Measurements from ENCODE around the gene CACNA1C.

CACNA1C gene

GRCh38 chr12:2378835-2379330, 326.1 kb downstream of the CACNA1C start:
- no peak overlapping the region for H3K27ac ChIP-seq (ENCODE audit: low read depth, low read length)
- TF ChIP-seq EZH2phosphoT487 (IDR thresholded peaks at IDR 0.05; ENCODE audit: borderline replicate concordance, low read length) (no peak), CTCF (IDR thresholded peaks at IDR 0.05; ENCODE audit: low read depth, low read length, poor library complexity, severe bottlenecking) (no peak)
- H3K27me3 ChIP-seq (ENCODE audit: control insufficient read depth, low read length): peaks cover 2% of the 10 kb centered on the region; the same call in 1 of the 2 replicates

GRCh38 chr12:2380946-2381345, 328.2 kb downstream of the CACNA1C start:
- no peaks in the 10 kb centered on the region for H3K9me3 ChIP-seq (ENCODE audit: control insufficient read depth, insufficient read depth, low read length)
- no peak overlapping the region for H3K4me3 ChIP-seq (ENCODE audit: low read length)
- no peaks in the 10 kb centered on the region for H4K20me1 ChIP-seq (ENCODE audit: control insufficient read depth, insufficient read depth, low read depth, low read length)
- no peak overlapping the region for H3K4me2 ChIP-seq (ENCODE audit: low read length)
- no peaks in the 10 kb centered on the region for H3F3A ChIP-seq (ENCODE audit: control insufficient read depth, insufficient read depth)
- H3K79me2 ChIP-seq (ENCODE audit: control insufficient read depth, low read length): no peaks in the 10 kb centered on the region
- peaks cover 2% of the 10 kb centered on the region; the same call in 1 of the 2 replicates for H3K27me3 ChIP-seq (ENCODE audit: control insufficient read depth, low read length)
- no peaks in the 10 kb centered on the region for H3K9me2 ChIP-seq (replicated peaks; ENCODE audit: control insufficient read depth, low read length)
- no peaks in the 10 kb centered on the region for H3K4me1 ChIP-seq (ENCODE audit: control insufficient read depth, low read length)
- TF ChIP-seq CTCF (IDR thresholded peaks at IDR 0.05; ENCODE audit: low read depth, low read length, poor library complexity, severe bottlenecking) (no peak), EZH2phosphoT487 (IDR thresholded peaks at IDR 0.05; ENCODE audit: borderline replicate concordance, low read length) (no peak)
- no peaks in the 10 kb centered on the region for H3K36me3 ChIP-seq (ENCODE audit: control insufficient read depth, low read length)
- no peak overlapping the region for H3K27ac ChIP-seq (ENCODE audit: low read depth, low read length)

More at GRCh38 chr12:2378835-2379330, 326.1 kb downstream of the CACNA1C start:
- H3K4me3 ChIP-seq (ENCODE audit: low read length): no peak overlapping the region
- no peaks in the 10 kb centered on the region for H3K36me3 ChIP-seq (ENCODE audit: control insufficient read depth, low read length)
- H3K4me2 ChIP-seq (ENCODE audit: low read length): no peak overlapping the region
- H3K9me3 ChIP-seq (ENCODE audit: control insufficient read depth, insufficient read depth, low read length): no peaks in the 10 kb centered on the region
- H3F3A ChIP-seq (ENCODE audit: control insufficient read depth, insufficient read depth): no peaks in the 10 kb centered on the region
- H3K9me2 ChIP-seq (replicated peaks; ENCODE audit: control insufficient read depth, low read length): no peaks in the 10 kb centered on the region
- H3K79me2 ChIP-seq (ENCODE audit: control insufficient read depth, low read length): no peaks in the 10 kb centered on the region
- H3K4me1 ChIP-seq (ENCODE audit: control insufficient read depth, low read length): no peaks in the 10 kb centered on the region
- no peaks in the 10 kb centered on the region for H4K20me1 ChIP-seq (ENCODE audit: control insufficient read depth, insufficient read depth, low read depth, low read length)

- Histone ChIP-seq H3K79me2 (ENCODE audit: control insufficient read depth, low read length) (no peaks in the 10 kb centered on the region), H3K9me3 (ENCODE audit: control insufficient read depth, insufficient read depth, low read length) (no peaks in the 10 kb centered on the region), H3K36me3 (ENCODE audit: control insufficient read depth, low read length) (no peaks in the 10 kb centered on the region), H3K27ac (ENCODE audit: low read depth, low read length) (no peak overlapping the region), H3K9me2 (replicated peaks; ENCODE audit: control insufficient read depth, low read length) (no peaks in the 10 kb centered on the region), H4K20me1 (ENCODE audit: control insufficient read depth, insufficient read depth, low read depth, low read length) (no peaks in the 10 kb centered on the region), H3K27me3 (ENCODE audit: control insufficient read depth, low read length) (peaks cover 10% of the 10 kb centered on the region; the same call in 1 of the 2 replicates), H3F3A (ENCODE audit: control insufficient read depth, insufficient read depth) (no peaks in the 10 kb centered on the region), H3K4me1 (ENCODE audit: control insufficient read depth, low read length) (no peaks in the 10 kb centered on the region), H3K4me3 (ENCODE audit: low read length) (no peak overlapping the region), H3K4me2 (ENCODE audit: low read length) (no peak overlapping the region)
- TF ChIP-seq EZH2phosphoT487 (IDR thresholded peaks at IDR 0.05; ENCODE audit: borderline replicate concordance, low read length) (no peak), CTCF (IDR thresholded peaks at IDR 0.05; ENCODE audit: low read depth, low read length, poor library complexity, severe bottlenecking) (no peak)
Measured at GRCh38 chr12:2382370-2383155, 329.8 kb downstream of the CACNA1C start.

All from DOHH2 (cell line).